Hematopoietic multipotent progenitor cell treated with erythropoietin and hydrocortisone succinate and interleukin-3 and kit ligand, for 8 days (in vitro differentiated cells): ENCODE results near the gene NKAIN1.
"Not testable (repeated sequence)": the region's sequence is repeated elsewhere in the genome, so short reads cannot be mapped to it uniquely, and the experiment has no call there.

Experiments
- DNase-seq: peaks from one replicate; pipeline ENCODE4 v3.0.0-alpha.2; 2015

The NKAIN1 gene

GRCh38 chr1:31191281-31191680 is 48.4 kb downstream of the NKAIN1 start:
- no peak for DNase-seq

GRCh38 chr1:31189696-31190674 is 49.7 kb downstream of the NKAIN1 start:
- DNase-seq: no peak

- peak; percentile 53 for DNase-seq
Observed at GRCh38 chr1:31183927-31184554, 55.6 kb downstream of the NKAIN1 start.

- DNase-seq: no peak
Observed at GRCh38 chr1:31183126-31183525, 56.6 kb downstream of the NKAIN1 start.

- peak; percentile 52 for DNase-seq
Observed at GRCh38 chr1:31182352-31182751, 57.3 kb downstream of the NKAIN1 start.

- DNase-seq: peak; percentile 62
Observed at GRCh38 chr1:31181515-31182343, 58.0 kb downstream of the NKAIN1 start.

- no peak for DNase-seq
Observed at GRCh38 chr1:31180338-31180737, 59.3 kb downstream of the NKAIN1 start.

- not testable (repeated sequence) for DNase-seq
Observed at GRCh38 chr1:31176291-31176690, 63.4 kb downstream of the NKAIN1 start.

GRCh38 chr1:31170486-31170735 is 69.3 kb downstream of the NKAIN1 start:
- no peak for DNase-seq

GRCh38 chr1:31166462-31166861 is 73.2 kb downstream of the NKAIN1 start:
- no peak for DNase-seq

- no peak for DNase-seq
Observed at GRCh38 chr1:31164291-31164690, 75.4 kb downstream of the NKAIN1 start.

- DNase-seq: no peak
Observed at GRCh38 chr1:31163866-31164265, 75.8 kb downstream of the NKAIN1 start.

- DNase-seq: no peak
Observed at GRCh38 chr1:31161571-31161970, 78.1 kb downstream of the NKAIN1 start.

- peak; percentile 85 for DNase-seq
Observed at GRCh38 chr1:31159869-31160611, 79.6 kb downstream of the NKAIN1 start.

GRCh38 chr1:31159323-31159722 is 80.4 kb downstream of the NKAIN1 start:
- no peak for DNase-seq

GRCh38 chr1:31155216-31155806 is 84.4 kb downstream of the NKAIN1 start:
- DNase-seq: peak; percentile 73

GRCh38 chr1:31154632-31155215 is 85.0 kb downstream of the NKAIN1 start:
- DNase-seq: peak; percentile 64

- no peak for DNase-seq
Observed at GRCh38 chr1:31154000-31154631, 85.6 kb downstream of the NKAIN1 start.

- no peak for DNase-seq
Observed at GRCh38 chr1:31153423-31153822, 86.3 kb downstream of the NKAIN1 start.

- peak; percentile 23 for DNase-seq
Observed at GRCh38 chr1:31152181-31152795, 87.4 kb downstream of the NKAIN1 start.

GRCh38 chr1:31151402-31151801 is 88.3 kb downstream of the NKAIN1 start:
- no peak for DNase-seq
